Panc1 (cell line): Measurements from ENCODE around the gene SH3TC2.

Experiments used
- CTCF ChIP-seq: fragments of 450-650 bp; IDR thresholded peaks from 2 replicates; pipeline ENCODE4 v1.5.1; 2017; ENCODE audit warnings: mild to moderate bottlenecking
- POLR2AphosphoS5 ChIP-seq: IDR thresholded peaks from 2 replicates; pipeline ENCODE4 v1.6.1; 2012; ENCODE audit warnings: mild to moderate bottlenecking, low read depth, low read length, moderate library complexity
- REST ChIP-seq, 2 experiments: IDR thresholded peaks; 2 replicates each; pipeline ENCODE4 v1.6.1; 2011 to 2012; ENCODE audit warnings: low read depth in 2 of 2, control low read depth in 1 of 2, low read length in 1 of 2, mild to moderate bottlenecking in 1 of 2, moderate library complexity in 1 of 2; ENCODE audit not compliant: insufficient read depth in 1 of 2
- TCF7L2 ChIP-seq: IDR thresholded peaks from 2 replicates; pipeline ENCODE4 v1.6.1; 2011; ENCODE audit warnings: mild to moderate bottlenecking, low read depth, low read length, inconsistent platforms

- TF ChIP-seq CTCF (no peak), REST (IDR thresholded peaks at IDR 0.05; ENCODE audit: insufficient read depth in 1 of 2, low read depth in 2 of 2, low read length in 1 of 2) (no peak), POLR2AphosphoS5 (no peak), TCF7L2 (no peak)
Observed at GRCh38 chr5:149007174-149007573, 55.7 kb downstream of the SH3TC2 start.
